Endothelial cell of umbilical vein (primary cell): Measurements from ENCODE around the gene MGLL. TPM values are rescaled to one million over a fixed set of nuclear protein-coding genes. Genes with fewer than 3 reads are reported as not detected.

Experiments used
- BruUV-seq: library from RNA; stranded (reverse); fragments of 400-500 nt; replicated peaks from 2 replicates; lab custom pipeline; 2021; lab: Mats Ljungman, UMichigan
- CTCF ChIA-PET: fragments of 300-600, 350-600 bp; sonication (Branson Sonifier 250); formaldehyde crosslinking; loops from one replicate; lab custom pipeline; 2021; ENCODE audit warnings: antibody characterized with exemption, inconsistent platforms; lab: Charles Lee
- POLR2A ChIA-PET: fragments of 300-600, 350-600 bp; sonication (Branson Sonifier 250); formaldehyde crosslinking; loops from one replicate; lab custom pipeline; 2021; ENCODE audit warnings: antibody characterized with exemption, inconsistent platforms; lab: Charles Lee
- DNase-seq: peaks from one replicate; pipeline ENCODE4 v3.0.0-alpha.2; 2011; ENCODE audit warnings: low read depth, low spot score
- FAIRE-seq: peaks from 2 replicates; lab custom pipeline; 2011; peaks lifted over from hg19 to GRCh38; lab: Jason Lieb, UNC
- H2AFZ ChIP-seq: 2 replicates; pipeline ENCODE4 v1.6.0; 2012; ENCODE audit warnings: low read depth, low read length, control low read depth, inconsistent platforms
- H3K27ac ChIP-seq: 2 replicates; pipeline ENCODE4 v1.5.1; 2011; ENCODE audit warnings: low read depth, mild to moderate bottlenecking, control low read depth, low read length, moderate library complexity; ENCODE audit not compliant: insufficient read depth
- H3K27me3 ChIP-seq, 2 experiments: 2 replicates each; pipeline versions ENCODE4 v1.6.0 to v1.6.1; 2011; ENCODE audit warnings: low read length in 2 of 2, mixed read lengths in 1 of 2; ENCODE audit not compliant: control insufficient read depth in 2 of 2, insufficient read depth in 2 of 2
- H3K36me3 ChIP-seq, 2 experiments: 2 replicates in 1 of 2; 3 replicates in 1 of 2; pipeline ENCODE4 v1.5.1; 2011; ENCODE audit warnings: low read length in 2 of 2, mild to moderate bottlenecking in 1 of 2, moderate library complexity in 1 of 2; ENCODE audit not compliant: control insufficient read depth in 2 of 2, insufficient read depth in 2 of 2; ENCODE audit errors: extremely low read depth in 1 of 2
- H3K4me1 ChIP-seq: 3 replicates; pipeline ENCODE4 v1.5.1; 2011; ENCODE audit warnings: mild to moderate bottlenecking, low read length; ENCODE audit not compliant: control insufficient read depth, insufficient read depth; ENCODE audit errors: extremely low read depth
- H3K4me2 ChIP-seq: 2 replicates; pipeline ENCODE4 v1.6.1; 2011; ENCODE audit warnings: low read length, control low read depth, mixed read lengths; ENCODE audit not compliant: insufficient read depth
- H3K4me3 ChIP-seq, 3 experiments: fragments of 200-600 bp in 1 of 3; sonication (generic), shearing (Covaris generic) in 1 of 3; replicated peaks in 1 of 3; 2 replicates each; pipeline ENCODE4 v1.5.1; 2011 to 2016; ENCODE audit warnings: control low read depth in 3 of 3, low read length in 3 of 3, mild to moderate bottlenecking in 2 of 3, inconsistent platforms in 1 of 3, low read depth in 1 of 3, moderate library complexity in 1 of 3; ENCODE audit not compliant: insufficient read depth in 1 of 3
- H3K79me2 ChIP-seq: 2 replicates; pipeline ENCODE4 v1.6.0; 2012; ENCODE audit warnings: low read length, inconsistent platforms; ENCODE audit not compliant: control insufficient read depth, insufficient read depth
- H3K9ac ChIP-seq: replicated peaks from 2 replicates; pipeline ENCODE3; 2011; ENCODE audit warnings: low read length, control low read depth; ENCODE audit not compliant: insufficient read depth; ENCODE audit errors: extremely low read depth
- H3K9me1 ChIP-seq: replicated peaks from 3 replicates; pipeline ENCODE4 v1.6.0; 2011; ENCODE audit warnings: mild to moderate bottlenecking, low read length; ENCODE audit not compliant: control insufficient read depth, insufficient read depth; ENCODE audit errors: extremely low read depth
- H3K9me3 ChIP-seq: replicated peaks from 2 replicates; pipeline ENCODE4 v1.5.1; 2012; ENCODE audit warnings: low read length, inconsistent platforms; ENCODE audit not compliant: control insufficient read depth, insufficient read depth
- H4K20me1 ChIP-seq: replicated peaks from 2 replicates; pipeline ENCODE3; 2011; ENCODE audit warnings: mild to moderate bottlenecking, low read length; ENCODE audit not compliant: control insufficient read depth, insufficient read depth; ENCODE audit errors: extremely low read depth
- CTCF ChIP-seq, 2 donors: IDR thresholded peaks; 1 replicate in 1 of 2; 2 replicates in 1 of 2; pipeline ENCODE4 v1.5.1; 2011; ENCODE audit warnings: low read length in 2 of 2, mild to moderate bottlenecking in 2 of 2, moderate library complexity in 2 of 2, control low read depth in 1 of 2, inconsistent platforms in 1 of 2, low read depth in 1 of 2; ENCODE audit not compliant: insufficient read depth in 1 of 2; ENCODE audit errors: extremely low read depth in 1 of 2
- EZH2 ChIP-seq: IDR thresholded peaks from 2 replicates; pipeline ENCODE4 v1.6.1; 2012; ENCODE audit warnings: borderline replicate concordance, low read depth, mild to moderate bottlenecking, moderate library complexity, low read length, inconsistent platforms; ENCODE audit not compliant: severe bottlenecking
- FOS ChIP-seq: IDR thresholded peaks from 2 replicates; pipeline ENCODE4 v1.6.1; 2011; ENCODE audit warnings: mild to moderate bottlenecking, low read length, moderate library complexity, borderline replicate concordance; ENCODE audit not compliant: insufficient read depth
- GATA2 ChIP-seq: IDR thresholded peaks from 2 replicates; pipeline ENCODE4 v1.7.0; 2011; ENCODE audit warnings: low read depth, mild to moderate bottlenecking, moderate library complexity, mixed read lengths, low read length; ENCODE audit not compliant: insufficient read length, insufficient read depth
- JUN ChIP-seq: IDR thresholded peaks from 2 replicates; pipeline ENCODE4 v1.6.1; 2011; ENCODE audit warnings: borderline replicate concordance, low read depth; ENCODE audit not compliant: insufficient read length, insufficient read depth
- MAX ChIP-seq: IDR thresholded peaks from 2 replicates; pipeline ENCODE4 v1.6.1; 2011; ENCODE audit not compliant: insufficient read depth, insufficient read length
- MYC ChIP-seq: IDR thresholded peaks from one replicate; pipeline ENCODE4 v1.6.1; 2011; ENCODE audit warnings: mild to moderate bottlenecking, low read depth, low read length
- POLR2A ChIP-seq: IDR thresholded peaks from 2 replicates; pipeline ENCODE4 v1.6.1; 2012; ENCODE audit warnings: low read depth, mild to moderate bottlenecking, control low read depth, low read length
- POLR2AphosphoS5 ChIP-seq: IDR thresholded peaks from 2 replicates; pipeline ENCODE4 v1.6.1; 2012; ENCODE audit warnings: low read depth, mild to moderate bottlenecking, control low read depth, low read length, moderate library complexity; ENCODE audit not compliant: insufficient read depth
- dilution Hi-C: fragments of 300-500 bp; cut with MboI; formaldehyde crosslinking; loops from one replicate; pipeline ENCODE4 v1.15.0; 2019; ENCODE audit warnings: low sequenced_read_pairs; ENCODE audit not compliant: extremely low pct_ligation_motif_present
- intact Hi-C: fragments of 100-400 bp; cut with micrococcal nuclease; formaldehyde crosslinking; loops from one replicate; pipeline ENCODE4 v1.10.0; 2022
- polyA plus RNA-seq, 4 experiments: library from polyadenylated mRNA; depleted of rRNA in 3 of 4; stranded (reverse) in 3 of 4; unstranded in 1 of 4; fragments of >200 nt; gene quantifications; 2 replicates each; pipeline versions ENCODE4 v1.2.1 to v1.2.3, GENCODE V29; 2011 to 2012; ENCODE audit warnings: missing spikeins in 1 of 4
- total RNA-seq: library from RNA; stranded (reverse); gene quantifications from 2 replicates; pipeline ENCODE4 v1.2.3, GENCODE V29; 2021

The MGLL gene
- total and polyA plus RNA-seq, 2 donors (not counting 3 experiments of a cell fraction or from before 2014, with no cell fraction given) = 30.7 to 60.2 TPM

GRCh38 chr3:127794402-127794801, 27.9 kb downstream of the MGLL start:
- Histone ChIP-seq H2AFZ (no peak overlapping the region), H3K36me3 (no peaks in the 10 kb centered on the region), H3K79me2 (peaks cover 30% of the 10 kb centered on the region), H3K9me3 (no peaks in the 10 kb centered on the region), H4K20me1 (no peaks in the 10 kb centered on the region), H3K27ac (no peak overlapping the region), H3K4me1 (peaks cover 21% of the 10 kb centered on the region), H3K27me3 (no peaks in the 10 kb centered on the region), H3K9ac (no peak overlapping the region), H3K4me2 (no peak overlapping the region), H3K9me1 (no peaks in the 10 kb centered on the region), H3K4me3 (no peak overlapping the region)
- ChIA-PET POLR2A (no interaction called here), CTCF (no interaction called here)
- intact Hi-C loops = no loop called here
- DNase-seq = no peak
- BruUV-seq = no TSS peak
- dilution Hi-C loops = no loop called here
- TF ChIP-seq EZH2 (no peak), MAX (no peak), GATA2 (no peak), MYC (no peak), JUN (no peak), FOS (no peak), CTCF (IDR thresholded peaks at IDR 0.05; ENCODE audit: extremely low read depth in 1 of 2, insufficient read depth in 1 of 2, low read depth in 1 of 2, low read length in 2 of 2) (no peak), POLR2AphosphoS5 (no peak), POLR2A (no peak)
- no peak for FAIRE-seq
